ENCODE results near the gene TEAD1. TPM values are rescaled to one million over a fixed set of nuclear protein-coding genes. Genes with fewer than 3 reads are reported as not detected.
A peak's percentile ranks its signal among the peaks of the same experiment; 100 is the strongest.

TEAD1 gene
- total and polyA plus RNA-seq, 9 of the 15 experiments (the other 6 are each of a cell fraction or from before 2014, with no cell fraction given), result 1.7 to 17.7 (median 10.8) TPM

DNA sequence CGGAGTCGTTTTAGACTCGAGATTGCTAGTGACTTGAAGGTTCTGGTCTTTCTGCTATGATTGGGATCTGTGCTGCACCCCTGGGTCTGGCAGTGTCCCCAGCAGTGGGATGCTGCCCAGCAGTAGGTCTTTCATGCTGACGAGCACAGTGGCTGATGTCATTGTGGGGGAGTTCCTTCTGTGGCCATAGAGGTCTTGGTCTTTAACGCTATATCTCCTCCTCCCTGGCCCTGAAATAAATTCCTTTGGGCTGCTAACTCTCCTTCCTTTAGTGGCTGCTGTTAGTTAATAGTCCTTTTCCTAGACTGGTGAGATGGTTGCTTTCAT is 136.3 kb downstream of the TEAD1 start (continued):
- no peak for TF ChIP-seq SAFB2 (IDR thresholded peaks at IDR 0.05; ENCODE audit: borderline replicate concordance, low read depth, low read length, severe bottlenecking)
- TF ChIP-seq MAZ (CRISPR knock-in tag; conservative IDR thresholded peaks at IDR 0.05 in 1 of 2, IDR thresholded peaks at IDR 0.05 in 1 of 2), result no peak
- TF ChIP-seq NR2F6 (CRISPR knock-in tag; IDR thresholded peaks at IDR 0.05), result no peak
- TF ChIP-seq ZNF274 (IDR thresholded peaks at IDR 0.05; ENCODE audit: borderline replicate concordance, low read depth, low read length), result no peak
- TF ChIP-seq, protein P1, sequence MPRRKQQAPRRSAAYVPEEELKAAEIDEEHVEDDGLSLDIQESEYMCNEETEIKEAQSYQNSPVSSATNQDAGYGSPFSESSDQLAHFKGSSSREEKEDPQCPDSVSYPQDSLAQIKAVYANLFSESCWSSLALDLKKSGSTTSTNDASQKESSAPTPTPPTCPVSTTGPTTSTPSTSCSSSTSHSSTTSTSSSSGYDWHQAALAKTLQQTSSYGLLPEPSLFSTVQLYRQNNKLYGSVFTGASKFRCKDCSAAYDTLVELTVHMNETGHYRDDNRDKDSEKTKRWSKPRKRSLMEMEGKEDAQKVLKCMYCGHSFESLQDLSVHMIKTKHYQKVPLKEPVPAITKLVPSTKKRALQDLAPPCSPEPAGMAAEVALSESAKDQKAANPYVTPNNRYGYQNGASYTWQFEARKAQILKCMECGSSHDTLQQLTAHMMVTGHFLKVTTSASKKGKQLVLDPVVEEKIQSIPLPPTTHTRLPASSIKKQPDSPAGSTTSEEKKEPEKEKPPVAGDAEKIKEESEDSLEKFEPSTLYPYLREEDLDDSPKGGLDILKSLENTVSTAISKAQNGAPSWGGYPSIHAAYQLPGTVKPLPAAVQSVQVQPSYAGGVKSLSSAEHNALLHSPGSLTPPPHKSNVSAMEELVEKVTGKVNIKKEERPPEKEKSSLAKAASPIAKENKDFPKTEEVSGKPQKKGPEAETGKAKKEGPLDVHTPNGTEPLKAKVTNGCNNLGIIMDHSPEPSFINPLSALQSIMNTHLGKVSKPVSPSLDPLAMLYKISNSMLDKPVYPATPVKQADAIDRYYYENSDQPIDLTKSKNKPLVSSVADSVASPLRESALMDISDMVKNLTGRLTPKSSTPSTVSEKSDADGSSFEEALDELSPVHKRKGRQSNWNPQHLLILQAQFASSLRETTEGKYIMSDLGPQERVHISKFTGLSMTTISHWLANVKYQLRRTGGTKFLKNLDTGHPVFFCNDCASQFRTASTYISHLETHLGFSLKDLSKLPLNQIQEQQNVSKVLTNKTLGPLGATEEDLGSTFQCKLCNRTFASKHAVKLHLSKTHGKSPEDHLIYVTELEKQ (CRISPR knock-in tag; IDR thresholded peaks at IDR 0.05), result no peak
- TF ChIP-seq JUN (IDR thresholded peaks at IDR 0.05; ENCODE audit: borderline replicate concordance, low read depth, low read length), result peak; percentile 74
- TF ChIP-seq JUN (CRISPR knock-in tag; IDR thresholded peaks at IDR 0.05; ENCODE audit: borderline replicate concordance), result no peak
- no peak for TF ChIP-seq ZNF764 (CRISPR knock-in tag; IDR thresholded peaks at IDR 0.05; ENCODE audit: low read depth)
- TF ChIP-seq NCOA6 (IDR thresholded peaks at IDR 0.05), result no peak
- TF ChIP-seq SMAD1 (IDR thresholded peaks at IDR 0.05; ENCODE audit: low read depth, low read length, partially characterized antibody), result no peak
- TF ChIP-seq HIVEP1 (CRISPR knock-in tag; IDR thresholded peaks at IDR 0.05), result no peak
- no peak for TF ChIP-seq EHMT2 (IDR thresholded peaks at IDR 0.05)
- TF ChIP-seq, protein P2, sequence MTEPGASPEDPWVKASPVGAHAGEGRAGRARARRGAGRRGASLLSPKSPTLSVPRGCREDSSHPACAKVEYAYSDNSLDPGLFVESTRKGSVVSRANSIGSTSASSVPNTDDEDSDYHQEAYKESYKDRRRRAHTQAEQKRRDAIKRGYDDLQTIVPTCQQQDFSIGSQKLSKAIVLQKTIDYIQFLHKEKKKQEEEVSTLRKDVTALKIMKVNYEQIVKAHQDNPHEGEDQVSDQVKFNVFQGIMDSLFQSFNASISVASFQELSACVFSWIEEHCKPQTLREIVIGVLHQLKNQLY (CRISPR knock-in tag; conservative IDR thresholded peaks at IDR 0.05), result no peak
- no peak for TF ChIP-seq ZNF77 (CRISPR knock-in tag; IDR thresholded peaks at IDR 0.05)
- no peak for TF ChIP-seq PTTG1 (tag; IDR thresholded peaks at IDR 0.05; ENCODE audit: low read depth)
- no peak for TF ChIP-seq ZNF507 (tag; conservative IDR thresholded peaks at IDR 0.05)
- no peak for TF ChIP-seq ZNF263 (CRISPR knock-in tag; IDR thresholded peaks at IDR 0.05; ENCODE audit: borderline replicate concordance)
- TF ChIP-seq ZNF655 (CRISPR knock-in tag; IDR thresholded peaks at IDR 0.05), result no peak
- TF ChIP-seq, protein P3, sequence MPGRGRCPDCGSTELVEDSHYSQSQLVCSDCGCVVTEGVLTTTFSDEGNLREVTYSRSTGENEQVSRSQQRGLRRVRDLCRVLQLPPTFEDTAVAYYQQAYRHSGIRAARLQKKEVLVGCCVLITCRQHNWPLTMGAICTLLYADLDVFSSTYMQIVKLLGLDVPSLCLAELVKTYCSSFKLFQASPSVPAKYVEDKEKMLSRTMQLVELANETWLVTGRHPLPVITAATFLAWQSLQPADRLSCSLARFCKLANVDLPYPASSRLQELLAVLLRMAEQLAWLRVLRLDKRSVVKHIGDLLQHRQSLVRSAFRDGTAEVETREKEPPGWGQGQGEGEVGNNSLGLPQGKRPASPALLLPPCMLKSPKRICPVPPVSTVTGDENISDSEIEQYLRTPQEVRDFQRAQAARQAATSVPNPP (IDR thresholded peaks at IDR 0.05; ENCODE audit: borderline replicate concordance, insufficient read depth, insufficient read length), result no peak
- TF ChIP-seq ZNF586 (CRISPR knock-in tag; conservative IDR thresholded peaks at IDR 0.05), result no peak
- no peak for TF ChIP-seq ZC3H11A (IDR thresholded peaks at IDR 0.05; ENCODE audit: low read depth, low read length)
- TF ChIP-seq ZNF354B (CRISPR knock-in tag; IDR thresholded peaks at IDR 0.05), result no peak
- no peak for TF ChIP-seq HOXB6 (CRISPR knock-in tag; IDR thresholded peaks at IDR 0.05; ENCODE audit: borderline replicate concordance)
- TF ChIP-seq POLR2G (IDR thresholded peaks at IDR 0.05; ENCODE audit: low read depth, low read length), result no peak
- TF ChIP-seq KLF6 (CRISPR knock-in tag; IDR thresholded peaks at IDR 0.05; ENCODE audit: borderline replicate concordance), result no peak
